GDM1 (cell line): ENCODE data around the gene DPP6.

ENCODE experiments used
- DNase-seq: peaks from one replicate; lab custom pipeline; 2025; lab: John Stamatoyannopoulos, UW

DPP6 gene

GRCh38 chr7:154232700-154233099, 180.5 kb downstream of the DPP6 start:
- no peak for DNase-seq

DNA sequence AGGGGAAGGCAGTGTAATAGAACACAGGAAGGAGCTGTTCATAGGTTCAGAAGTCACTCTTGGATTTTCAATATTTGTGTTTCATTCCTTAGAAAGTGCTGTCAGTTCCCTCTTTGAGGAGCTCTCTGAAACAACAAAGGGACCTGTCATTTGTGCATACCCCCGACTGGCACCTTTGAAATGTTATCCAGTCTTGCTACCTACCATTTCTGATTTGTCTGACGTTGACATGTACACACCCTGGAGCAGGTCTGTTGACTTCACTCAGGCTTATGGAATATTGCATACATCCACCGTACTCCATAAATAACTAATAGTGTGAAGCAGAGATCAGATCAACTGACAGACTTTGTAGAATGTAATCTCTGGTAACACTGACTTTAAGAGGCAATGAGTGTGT, 189.8 kb downstream of the DPP6 start:
- no peak for DNase-seq

GRCh38 chr7:154242709-154243108, 190.5 kb downstream of the DPP6 start:
- no peak for DNase-seq

- no peak for DNase-seq
These were observed 199.8 kb downstream of the DPP6 start for GRCh38 chr7:154252046-154252445.

GRCh38 chr7:154253810-154254209, 201.6 kb downstream of the DPP6 start:
- DNase-seq: no peak

GRCh38 chr7:154255324-154255723, 203.1 kb downstream of the DPP6 start:
- no peak for DNase-seq

- no peak for DNase-seq
These were observed 204.0 kb downstream of the DPP6 start for GRCh38 chr7:154256150-154256549.

DNA sequence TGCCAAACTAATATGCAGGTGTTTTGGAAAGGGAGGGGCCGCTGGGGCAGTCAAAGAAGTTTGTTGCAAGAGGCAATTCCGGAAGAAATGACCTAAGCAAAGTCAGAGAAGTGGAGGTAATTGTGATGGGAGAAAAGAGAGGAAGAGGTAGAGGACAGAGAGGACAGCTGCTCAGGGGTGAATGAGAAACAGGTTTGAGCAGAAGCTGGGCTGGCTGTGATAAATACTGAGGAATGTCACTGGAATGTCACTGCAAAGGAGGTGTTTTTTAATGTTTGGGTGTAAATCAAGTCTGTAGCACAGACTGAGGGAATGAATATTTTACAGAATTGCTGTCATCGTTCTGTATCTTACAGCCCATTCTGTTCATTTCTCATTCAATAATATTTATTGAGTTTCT, 207.2 kb downstream of the DPP6 start:
- DNase-seq: no peak

GRCh38 chr7:154287356-154287755, 235.2 kb downstream of the DPP6 start:
- no peak for DNase-seq

DNA sequence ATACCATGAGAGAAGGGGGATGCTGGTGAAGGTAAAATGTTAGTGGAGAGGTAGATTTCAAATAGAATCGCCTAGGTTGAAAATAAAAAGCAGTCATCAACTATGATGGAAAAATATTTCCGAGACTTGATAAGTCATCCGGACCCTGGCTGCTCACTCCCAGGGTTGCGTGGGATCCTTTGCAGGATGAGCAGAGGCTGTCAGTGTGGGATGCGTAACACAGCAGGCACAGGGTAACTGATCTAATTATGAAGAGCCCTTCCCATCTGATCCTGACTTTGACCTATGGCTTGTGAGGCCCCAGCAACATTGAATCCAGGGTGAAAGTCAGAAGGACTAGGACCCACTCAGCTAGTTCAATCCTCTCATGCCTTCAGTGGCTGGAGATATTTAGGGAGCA, 236.9 kb downstream of the DPP6 start:
- DNase-seq: no peak

GRCh38 chr7:154296443-154296842, 244.2 kb downstream of the DPP6 start:
- no peak for DNase-seq

DNA sequence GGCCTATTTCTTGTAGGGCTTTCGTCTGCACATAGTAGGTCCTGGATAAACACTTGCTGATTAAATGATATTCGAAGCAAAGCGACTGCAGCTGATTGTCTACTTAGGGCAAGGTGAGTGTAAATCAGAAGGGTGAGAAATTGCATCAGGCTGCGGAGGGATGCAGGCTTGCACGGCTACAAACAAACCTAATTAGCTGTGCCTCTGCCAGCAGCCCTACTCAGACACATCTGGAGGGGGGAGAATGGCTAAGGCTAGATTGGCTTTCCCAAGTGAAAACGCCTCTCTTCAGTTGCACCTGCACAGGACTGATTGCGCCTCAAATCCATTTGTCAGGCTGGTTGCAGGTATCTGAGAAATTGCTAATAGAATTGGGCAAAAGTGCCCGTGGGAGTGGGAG, 247.5 kb downstream of the DPP6 start:
- DNase-seq: no peak

DNA sequence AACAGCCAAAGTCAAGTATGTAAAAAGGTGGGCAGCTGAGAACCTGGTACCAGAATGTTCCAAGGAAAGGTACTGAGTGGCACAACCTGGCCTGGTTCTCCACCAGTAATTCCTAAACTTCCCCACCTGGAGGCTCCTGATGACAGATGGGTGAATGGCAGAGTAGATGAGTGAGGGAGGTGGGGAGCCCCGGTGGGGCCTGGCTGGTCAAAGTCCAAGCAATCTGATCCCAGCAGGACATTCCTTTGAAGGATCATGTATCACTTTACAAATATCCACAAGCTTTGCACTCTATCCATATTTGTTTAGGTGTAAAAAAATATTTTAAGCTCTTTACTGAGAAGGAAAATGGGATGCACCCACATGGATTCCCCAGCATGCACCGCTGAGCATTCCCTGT, 250.2 kb downstream of the DPP6 start:
- DNase-seq: no peak

- no peak for DNase-seq
These were observed 252.0 kb downstream of the DPP6 start for GRCh38 chr7:154304231-154304630.

GRCh38 chr7:154304740-154305700, 252.8 kb downstream of the DPP6 start:
- DNase-seq: no peak

DNA sequence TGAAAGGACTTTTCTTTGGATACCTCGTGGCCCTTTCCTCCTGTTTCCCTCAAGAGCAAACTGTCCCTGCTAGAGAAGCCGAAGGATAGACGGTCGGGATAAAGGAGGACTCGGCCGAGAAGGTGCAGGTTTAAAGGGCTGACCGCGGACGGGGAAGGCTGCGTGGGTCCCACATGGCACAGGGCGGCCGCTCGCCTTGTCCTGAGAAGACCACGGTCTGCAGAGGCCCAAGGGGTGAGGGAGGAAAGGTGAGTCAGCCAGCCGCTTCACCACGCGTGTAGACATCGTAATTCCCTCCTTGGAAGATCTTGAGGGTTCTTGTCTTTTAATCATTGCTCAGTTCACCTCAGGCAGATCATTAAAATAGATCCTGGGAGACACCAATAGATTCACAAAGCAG, 253.8 kb downstream of the DPP6 start:
- no peak for DNase-seq

GRCh38 chr7:154308928-154309327, 256.7 kb downstream of the DPP6 start:
- no peak for DNase-seq

GRCh38 chr7:154310114-154310513, 257.9 kb downstream of the DPP6 start:
- no peak for DNase-seq

DNA sequence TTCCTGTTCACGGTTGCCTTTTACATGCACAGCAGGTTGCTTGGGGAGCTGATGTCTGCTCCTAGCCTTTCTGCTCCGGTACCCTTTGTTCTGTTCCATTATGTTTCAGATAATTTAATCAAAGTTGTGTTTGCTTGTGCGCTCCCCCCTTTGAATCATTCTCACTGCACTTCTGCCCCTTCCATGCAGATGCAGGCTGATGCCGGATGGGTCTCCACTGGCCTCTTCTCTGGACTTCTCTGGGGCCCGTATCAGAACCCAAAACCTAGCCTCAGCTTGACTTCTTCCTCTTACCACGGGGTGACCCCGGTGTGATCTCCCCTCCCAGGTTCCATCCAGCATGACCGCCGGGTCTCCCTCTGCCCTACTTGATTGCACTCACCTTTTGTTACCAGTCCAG, 272.0 kb downstream of the DPP6 start:
- no peak for DNase-seq

DNA sequence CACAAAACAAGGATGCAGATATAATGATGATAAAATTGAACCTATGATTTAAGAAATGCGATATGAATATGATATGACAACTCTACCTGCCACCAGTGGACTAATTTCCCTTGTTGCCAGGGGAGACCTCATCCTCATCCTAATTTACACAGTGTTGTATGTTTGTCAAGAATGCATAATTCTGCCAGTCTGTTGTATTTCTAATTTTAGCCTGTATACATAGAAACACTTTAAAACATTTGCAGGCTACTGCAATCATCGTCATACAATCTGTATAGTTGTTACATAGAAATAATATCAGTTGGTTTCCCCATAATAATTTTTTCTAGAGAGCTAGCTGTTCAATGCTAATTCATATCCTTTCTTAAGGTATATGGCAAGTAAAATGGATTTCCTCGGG, 274.2 kb downstream of the DPP6 start:
- no peak for DNase-seq

DNA sequence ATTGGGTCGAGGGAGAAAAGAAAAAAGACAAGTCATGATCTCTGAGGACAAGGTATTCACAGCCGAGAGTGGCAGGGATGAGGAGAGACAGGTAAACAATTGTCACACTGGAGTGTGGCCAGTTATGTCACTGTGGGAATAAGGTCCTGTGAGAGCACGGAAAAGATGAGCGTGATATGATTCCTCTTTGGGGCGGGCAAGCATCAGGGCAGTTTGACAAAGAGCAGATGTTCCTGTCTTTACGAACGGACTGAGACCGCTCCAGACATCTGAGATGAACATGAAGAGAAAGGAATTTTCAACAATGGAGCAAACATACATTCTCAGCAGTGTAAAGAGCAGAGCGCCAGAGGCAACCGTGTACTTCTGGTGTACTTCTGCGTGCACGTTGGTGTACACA, 278.1 kb downstream of the DPP6 start:
- no peak for DNase-seq

DNA sequence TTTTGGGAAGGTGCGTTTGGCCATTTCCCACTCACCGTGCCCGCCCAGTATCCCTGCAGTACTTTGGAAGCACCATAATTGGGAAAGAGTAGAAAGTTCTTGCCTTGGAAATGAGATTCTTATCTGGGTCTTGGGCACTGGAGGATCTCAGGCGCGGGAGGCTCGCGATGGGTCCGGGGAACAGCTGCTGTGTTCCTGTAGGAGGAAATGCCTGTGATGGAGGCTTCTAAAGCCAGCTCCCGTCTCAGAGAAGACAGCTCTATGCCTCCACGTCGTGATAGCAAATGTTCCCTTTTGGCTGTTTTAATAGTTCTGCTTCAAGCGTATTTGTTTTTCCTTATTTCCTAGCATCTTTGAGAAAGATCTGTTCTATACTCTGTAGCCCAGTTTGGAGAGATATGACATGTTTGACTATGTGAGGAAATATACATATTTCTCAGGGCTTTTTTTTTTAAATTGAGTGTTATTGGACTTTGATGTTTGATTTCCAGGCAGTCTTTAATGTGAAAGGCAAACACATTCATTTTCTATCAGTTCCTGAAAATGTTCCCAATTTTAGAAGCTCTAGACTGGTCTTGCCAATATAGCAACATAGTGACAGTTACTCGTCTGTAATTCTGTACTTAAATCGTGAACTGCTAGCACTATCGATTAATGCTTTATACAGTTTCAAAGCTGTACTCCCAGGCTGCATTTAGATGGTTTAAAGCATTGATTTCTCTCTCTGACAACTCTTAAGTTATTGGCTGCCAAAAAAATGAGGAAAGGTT, 280.8 kb downstream of the DPP6 start:
- DNase-seq: no peak

GRCh38 chr7:154336295-154336694, 284.1 kb downstream of the DPP6 start:
- no peak for DNase-seq
